ENCODE data around the gene RASA3. TPM values are rescaled to one million over a fixed set of nuclear protein-coding genes. Genes with fewer than 3 reads are reported as not detected.

The RASA3 gene
- total RNA-seq, 1 experiment from 2014 or later: 0.95 TPM

- no TSS peak for BruUV-seq (replicated peaks)
- Histone ChIP-seq H3K4me3 (ENCODE audit: low read depth, low read length) (no peak overlapping the region), H3K4me1 (no peaks in the 10 kb centered on the region), H3K9me3 (peaks cover 15% of the 10 kb centered on the region; the same call in 1 of the 2 replicates), H3K36me3 (ENCODE audit: control insufficient read depth, insufficient read depth, low read length) (no peaks in the 10 kb centered on the region), H3K27me3 (replicated peaks; ENCODE audit: control insufficient read depth, insufficient read depth, low read length) (no peaks in the 10 kb centered on the region)
- H3K4me3 Mint-ChIP-seq (ENCODE audit: unreplicated experiment): no peak overlapping the region
- H3K9me3 Mint-ChIP-seq (ENCODE audit: unreplicated experiment): peaks cover 71% of the 10 kb centered on the region
- peaks cover 3% of the 10 kb centered on the region for H3K27me3 Mint-ChIP-seq (ENCODE audit: insufficient read depth, unreplicated experiment)
- ChIA-PET CTCF (no interaction called here), POLR2A (no interaction called here)
- no peak overlapping the region for H3K27ac Mint-ChIP-seq (ENCODE audit: unreplicated experiment)
- peaks cover 26% of the 10 kb centered on the region for H3K36me3 Mint-ChIP-seq (ENCODE audit: insufficient read depth, unreplicated experiment)
- no peak for TF ChIP-seq CTCF (IDR thresholded peaks at IDR 0.05; ENCODE audit: insufficient read depth in 1 of 2, low read depth in 1 of 2, low read length in 1 of 2, severe bottlenecking in 1 of 2, unreplicated experiment in 1 of 2)
- no peak for DNase-seq
- no peaks in the 10 kb centered on the region for H3K4me1 Mint-ChIP-seq (ENCODE audit: low read depth, unreplicated experiment)
- intact Hi-C loops (cut with micrococcal nuclease; ENCODE audit: unreplicated experiment): no loop called here
Measured at GRCh38 chr13:113959198-113959597, 173.2 kb downstream of the RASA3 start.

- Mint-ChIP-seq H3K4me1 (ENCODE audit: low read depth, unreplicated experiment) (no peaks in the 10 kb centered on the region), H3K4me3 (ENCODE audit: unreplicated experiment) (no peak overlapping the region), H3K36me3 (ENCODE audit: insufficient read depth, unreplicated experiment) (peaks cover 26% of the 10 kb centered on the region), H3K27me3 (ENCODE audit: insufficient read depth, unreplicated experiment) (peaks cover 3% of the 10 kb centered on the region), H3K9me3 (ENCODE audit: unreplicated experiment) (peaks cover 71% of the 10 kb centered on the region), H3K27ac (ENCODE audit: unreplicated experiment) (no peak overlapping the region)
- no peaks in the 10 kb centered on the region for H3K4me1 ChIP-seq
- intact Hi-C loops (cut with micrococcal nuclease; ENCODE audit: unreplicated experiment): no loop called here
- POLR2A ChIA-PET: no interaction called here
- H3K36me3 ChIP-seq (ENCODE audit: control insufficient read depth, insufficient read depth, low read length): no peaks in the 10 kb centered on the region
- TF ChIP-seq CTCF (IDR thresholded peaks at IDR 0.05; ENCODE audit: insufficient read depth in 1 of 2, low read depth in 1 of 2, low read length in 1 of 2, severe bottlenecking in 1 of 2, unreplicated experiment in 1 of 2): no peak
- H3K4me3 ChIP-seq (ENCODE audit: low read depth, low read length): no peak overlapping the region
- BruUV-seq (replicated peaks): no TSS peak
- H3K9me3 ChIP-seq: peaks cover 15% of the 10 kb centered on the region; the same call in 1 of the 2 replicates
- CTCF ChIA-PET: no interaction called here
- no peaks in the 10 kb centered on the region for H3K27me3 ChIP-seq (replicated peaks; ENCODE audit: control insufficient read depth, insufficient read depth, low read length)
- no peak for DNase-seq
Measured at GRCh38 chr13:113958373-113958772, 174.1 kb downstream of the RASA3 start.

GRCh38 chr13:113956571-113956970, 175.9 kb downstream of the RASA3 start:
- no peaks in the 10 kb centered on the region for H3K27me3 ChIP-seq (replicated peaks; ENCODE audit: control insufficient read depth, insufficient read depth, low read length)
- intact Hi-C loops (cut with micrococcal nuclease; ENCODE audit: unreplicated experiment): no loop called here
- BruUV-seq (replicated peaks): no TSS peak
- CTCF ChIA-PET: no interaction called here
- Mint-ChIP-seq H3K4me1 (ENCODE audit: low read depth, unreplicated experiment) (no peaks in the 10 kb centered on the region), H3K36me3 (ENCODE audit: insufficient read depth, unreplicated experiment) (peaks cover 26% of the 10 kb centered on the region), H3K27me3 (ENCODE audit: insufficient read depth, unreplicated experiment) (peaks cover 3% of the 10 kb centered on the region), H3K4me3 (ENCODE audit: unreplicated experiment) (no peak overlapping the region), H3K9me3 (ENCODE audit: unreplicated experiment) (peaks cover 65% of the 10 kb centered on the region), H3K27ac (ENCODE audit: unreplicated experiment) (no peak overlapping the region)
- peaks cover 15% of the 10 kb centered on the region; the same call in 1 of the 2 replicates for H3K9me3 ChIP-seq
- no peaks in the 10 kb centered on the region for H3K36me3 ChIP-seq (ENCODE audit: control insufficient read depth, insufficient read depth, low read length)
- no peaks in the 10 kb centered on the region for H3K4me1 ChIP-seq
- POLR2A ChIA-PET: no interaction called here
- no peak for TF ChIP-seq CTCF (IDR thresholded peaks at IDR 0.05; ENCODE audit: insufficient read depth in 1 of 2, low read depth in 1 of 2, low read length in 1 of 2, severe bottlenecking in 1 of 2, unreplicated experiment in 1 of 2)
- H3K4me3 ChIP-seq (ENCODE audit: low read depth, low read length): no peak overlapping the region
- DNase-seq: no peak
